GM19193 (cell line): ENCODE measurements around the gene CDH15.

Source experiments
- POLR2A ChIP-seq: IDR thresholded peaks from 4 replicates; pipeline ENCODE4 v1.6.1; 2011; ENCODE audit not compliant: insufficient read depth, insufficient read length; ENCODE audit errors: extremely low read depth

The CDH15 gene

DNA sequence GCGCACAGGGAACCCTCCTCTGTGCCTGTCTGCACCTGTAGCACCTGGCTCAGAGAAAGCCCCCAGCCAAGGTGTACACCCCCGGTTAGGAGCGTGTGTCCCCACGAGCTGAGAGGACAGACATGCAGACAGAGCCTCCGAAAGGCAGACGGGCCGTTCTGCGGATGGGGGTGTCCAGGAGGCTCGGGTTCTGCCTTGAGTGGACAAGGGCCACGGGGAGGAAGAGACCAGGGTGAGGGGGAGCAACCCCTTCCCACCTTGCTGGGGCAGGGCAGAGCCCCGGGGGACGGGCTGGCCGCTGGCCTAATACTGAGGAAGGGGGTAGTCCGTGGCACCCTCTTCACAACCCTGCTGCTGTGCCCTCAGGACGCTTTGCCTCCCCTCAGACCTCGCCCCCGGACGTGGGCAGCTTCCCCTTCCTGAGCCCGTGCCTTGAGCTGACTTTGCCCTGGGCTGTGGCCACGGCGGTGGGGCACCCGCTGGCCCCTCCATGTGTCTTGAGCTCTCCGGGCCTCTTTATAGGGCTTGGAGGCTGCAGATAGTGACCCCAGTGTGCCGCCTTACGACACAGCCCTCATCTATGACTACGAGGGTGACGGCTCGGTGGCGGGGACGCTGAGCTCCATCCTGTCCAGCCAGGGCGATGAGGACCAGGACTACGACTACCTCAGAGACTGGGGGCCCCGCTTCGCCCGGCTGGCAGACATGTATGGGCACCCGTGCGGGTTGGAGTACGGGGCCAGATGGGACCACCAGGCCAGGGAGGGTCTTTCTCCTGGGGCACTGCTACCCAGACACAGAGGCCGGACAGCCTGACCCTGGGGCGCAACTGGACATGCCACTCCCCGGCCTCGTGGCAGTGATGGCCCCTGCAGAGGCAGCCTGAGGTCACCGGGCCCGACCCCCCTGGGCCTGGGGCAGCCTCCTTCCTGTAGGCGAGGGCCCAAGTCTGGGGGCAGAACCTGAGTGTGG, 23.1 kb downstream of the CDH15 start:
- no peak for TF ChIP-seq POLR2A

- TF ChIP-seq POLR2A, result no peak
Observed at GRCh38 chr16:89195521-89196171, 24.1 kb downstream of the CDH15 start.

GRCh38 chr16:89197033-89197632, 25.6 kb downstream of the CDH15 start:
- no peak for TF ChIP-seq POLR2A

DNA sequence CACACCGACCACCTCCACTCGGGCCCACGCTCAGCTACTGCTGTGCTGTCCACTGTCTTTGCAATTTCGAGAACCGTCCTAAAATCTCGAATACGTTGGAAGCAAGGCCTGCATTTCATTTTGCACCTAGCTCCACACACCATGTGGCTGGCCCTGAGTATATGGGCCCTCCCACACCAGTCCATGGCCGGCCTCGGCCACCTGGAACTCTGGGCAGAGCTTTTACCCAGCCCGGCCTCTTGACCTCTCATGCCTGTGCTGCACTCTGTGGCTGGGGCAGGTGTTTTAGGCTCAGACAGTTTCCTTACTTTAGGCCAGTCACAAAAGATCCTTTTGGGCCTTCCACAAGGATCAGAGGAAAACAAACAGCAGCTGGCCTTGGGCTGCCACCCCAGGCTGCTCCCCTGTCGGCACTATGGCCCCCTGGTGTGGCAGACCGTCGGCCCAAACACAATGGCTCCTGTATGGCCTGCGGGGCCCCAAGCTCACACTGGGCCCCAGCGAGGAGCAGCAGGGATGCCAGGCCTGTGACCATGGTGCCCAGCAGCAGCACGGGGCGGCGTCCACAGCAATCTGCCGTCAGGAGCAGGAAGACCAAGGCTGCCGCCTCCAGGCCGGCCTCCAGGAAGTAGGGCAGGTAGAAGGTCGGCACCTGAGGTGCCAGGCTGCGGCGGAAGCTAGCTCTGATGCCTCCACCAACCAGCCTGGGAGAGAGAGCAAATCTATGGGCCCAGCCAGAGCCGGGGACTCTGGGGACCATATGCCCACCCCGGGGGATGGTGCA, 26.3 kb downstream of the CDH15 start:
- no peak for TF ChIP-seq POLR2A

- no peak for TF ChIP-seq POLR2A
Observed at GRCh38 chr16:89198417-89199240, 27.1 kb downstream of the CDH15 start.

DNA sequence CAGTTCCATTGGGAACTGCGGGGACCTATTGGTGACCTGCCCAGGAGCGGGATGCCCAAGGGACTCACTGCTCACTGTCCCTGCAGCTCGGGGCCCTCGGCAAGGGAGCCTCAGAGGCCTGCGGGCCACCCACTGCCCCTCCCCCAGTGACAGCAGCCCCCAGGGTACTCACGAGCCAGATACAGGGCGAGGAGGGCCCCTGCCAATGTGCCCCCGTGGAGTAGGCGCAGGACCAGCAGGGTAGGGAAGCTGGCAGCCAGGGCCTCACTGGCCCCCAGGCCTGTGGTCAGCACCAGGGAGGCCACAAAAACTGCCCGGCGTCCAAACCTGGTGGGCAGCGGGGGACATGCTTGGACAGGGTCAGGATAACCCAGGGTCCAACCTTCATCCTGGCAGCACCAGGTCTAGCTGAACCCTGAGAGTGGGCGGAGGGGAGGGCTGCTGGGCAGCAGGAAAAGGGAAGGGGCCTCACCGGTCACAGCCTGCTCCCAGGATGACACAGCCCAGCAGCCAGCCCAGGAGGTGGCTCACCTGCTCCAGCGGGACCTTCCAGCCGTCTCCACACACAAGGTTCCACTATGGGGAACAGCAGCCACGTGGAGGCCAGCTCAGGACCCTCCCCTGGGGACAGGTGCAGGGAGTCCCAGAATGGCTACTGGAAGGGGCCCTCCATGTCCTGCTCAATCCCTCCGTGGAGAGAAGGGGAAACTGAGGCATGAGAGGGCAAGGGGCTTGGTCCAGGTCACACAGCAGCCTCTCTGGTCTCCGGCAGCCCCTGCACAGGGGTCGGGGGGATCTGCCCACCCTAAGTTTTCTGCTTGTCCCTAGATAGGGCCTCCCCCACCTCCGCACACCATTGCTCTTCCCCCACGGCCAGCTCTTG, 27.9 kb downstream of the CDH15 start:
- TF ChIP-seq POLR2A, result no peak

- no peak for TF ChIP-seq POLR2A
Observed at GRCh38 chr16:89200124-89200849, 28.7 kb downstream of the CDH15 start, which contains the start of gene SLC22A31. SLC22A31 (minus strand) TSS chr16:89200537; CDS start chr16:89200501, 36 bp downstream.

DNA sequence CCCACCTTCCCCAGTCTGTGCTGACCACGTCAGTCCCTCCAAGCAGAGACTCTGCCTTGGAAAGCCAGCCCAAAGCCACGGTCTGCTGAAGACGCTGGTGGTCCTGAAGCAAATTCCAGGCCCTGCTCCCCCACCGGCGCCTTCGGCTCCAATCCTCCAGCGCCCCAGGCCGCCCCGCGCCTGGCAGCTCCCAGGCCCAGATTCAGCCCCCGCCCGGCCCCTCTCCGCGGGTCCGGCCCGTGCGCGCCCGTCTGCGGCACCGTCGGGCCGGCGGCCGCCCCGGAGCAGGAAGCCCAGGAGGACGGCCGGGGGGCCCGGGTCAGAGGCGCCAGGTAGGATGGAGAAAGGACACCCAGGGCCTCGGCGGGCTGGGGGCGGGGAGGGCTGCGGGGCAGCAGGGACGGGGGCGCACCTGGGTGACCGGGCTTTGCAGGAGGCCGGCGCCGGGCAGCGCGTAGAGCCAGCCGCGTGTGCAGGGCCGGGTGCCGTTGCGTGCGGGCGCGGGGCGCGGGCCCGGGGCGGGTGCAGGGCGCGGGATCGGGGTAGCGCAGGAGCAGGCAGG, 29.4 kb downstream of the CDH15 start:
- no peak for TF ChIP-seq POLR2A

- TF ChIP-seq POLR2A, result no peak
Observed at GRCh38 chr16:89201439-89202377, 30.2 kb downstream of the CDH15 start.

GRCh38 chr16:89202422-89203215, 31.1 kb downstream of the CDH15 start:
- no peak for TF ChIP-seq POLR2A
